GM12864 (cell line): ENCODE results near the gene TMEM106C.
A peak's percentile ranks its signal among the peaks of the same experiment; 100 is the strongest.

Source experiments
- DNase-seq: peaks from one replicate; pipeline ENCODE4 v3.0.0-alpha.2; 2011; ENCODE audit warnings: low read depth
- H3K4me3 ChIP-seq: 2 replicates; pipeline ENCODE4 v1.5.1; 2011; ENCODE audit warnings: mild to moderate bottlenecking, low read depth, low read length, control low read depth
- CTCF ChIP-seq: IDR thresholded peaks from 2 replicates; pipeline ENCODE4 v1.5.1; 2011; ENCODE audit warnings: low read depth, mild to moderate bottlenecking, moderate library complexity, low read length, control low read depth, inconsistent platforms; ENCODE audit errors: missing control alignments

The TMEM106C gene

GRCh38 chr12:47963340-47964040 lies at the start of gene TMEM106C:
TSS of gene TMEM106C (plus strand) at chr12:47963596. CDS start at chr12:47964237, 641 bp downstream.
- peak within 1 kb of the TSS; percentile 88 for H3K4me3 ChIP-seq
- peak; percentile 99 for TF ChIP-seq CTCF

GRCh38 chr12:47920913-47921312 lies 42.5 kb upstream of the TMEM106C start:
- TF ChIP-seq CTCF, result no peak
- no peak for DNase-seq
- no peak overlapping the region for H3K4me3 ChIP-seq

More at GRCh38 chr12:47963340-47964040, at the start of gene TMEM106C:
- peak; percentile 68 for DNase-seq

DNA sequence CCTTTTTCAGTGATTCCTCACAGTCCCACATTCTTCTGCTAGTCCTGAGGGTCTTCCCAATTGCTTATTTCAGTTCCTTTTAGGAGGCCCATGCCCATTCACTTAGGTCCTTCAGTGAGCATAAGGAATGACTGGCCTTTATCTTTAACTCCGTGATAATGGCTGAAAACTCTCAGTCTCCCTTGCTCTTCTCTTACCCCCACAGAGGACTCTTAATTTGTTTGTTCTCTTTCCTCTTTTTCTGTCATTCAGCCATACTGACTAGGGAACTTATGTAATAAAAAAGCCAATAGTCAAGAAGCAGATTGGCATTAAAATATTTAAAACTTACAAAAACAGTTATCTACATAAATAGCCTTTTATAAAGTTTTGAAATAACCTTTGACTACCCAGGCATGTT lies 41.5 kb upstream of the TMEM106C start:
- H3K4me3 ChIP-seq, result no peak overlapping the region
- TF ChIP-seq CTCF, result no peak
- DNase-seq, result no peak

DNA sequence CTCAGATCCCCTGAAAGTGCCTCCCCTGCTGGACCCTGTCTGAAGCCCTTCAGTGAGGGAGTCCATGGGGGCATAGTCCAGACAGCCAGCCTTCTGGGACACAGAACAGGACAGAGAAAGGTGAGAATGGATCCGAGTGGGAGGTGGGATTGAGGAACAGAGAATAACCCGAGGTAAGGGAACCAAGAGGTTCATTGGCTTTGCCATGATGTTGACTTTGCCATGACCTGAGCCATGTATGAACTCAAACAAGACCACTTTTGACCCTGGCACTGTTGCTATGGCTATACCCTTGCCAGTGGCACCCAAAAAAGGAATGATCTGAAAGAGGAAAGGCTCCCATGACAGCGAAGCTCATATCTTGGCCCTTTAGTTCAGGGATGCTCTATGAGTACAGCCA lies 36.0 kb upstream of the TMEM106C start:
- no peak overlapping the region for H3K4me3 ChIP-seq
- no peak for TF ChIP-seq CTCF
- no peak for DNase-seq

DNA sequence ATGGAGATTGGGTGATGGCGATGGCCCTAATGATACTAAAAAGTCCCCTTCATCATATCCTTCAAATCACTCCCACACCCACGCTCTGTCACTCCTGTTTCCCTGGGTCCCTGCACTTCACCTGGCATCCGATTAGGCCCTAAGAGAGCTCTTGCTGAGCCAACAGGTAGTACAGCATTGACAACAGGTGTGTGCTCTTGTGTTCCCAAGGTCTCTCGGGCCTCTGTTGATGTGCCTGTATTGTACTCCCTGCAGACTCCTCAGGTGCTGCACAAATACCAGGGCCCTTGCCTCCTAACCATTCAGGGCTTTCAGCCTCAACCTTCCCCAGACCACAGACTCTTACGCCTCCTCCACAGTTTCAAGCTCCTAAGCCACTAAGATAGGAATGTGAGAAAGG lies 32.8 kb upstream of the TMEM106C start:
- no peak overlapping the region for H3K4me3 ChIP-seq
- TF ChIP-seq CTCF, result no peak

DNA sequence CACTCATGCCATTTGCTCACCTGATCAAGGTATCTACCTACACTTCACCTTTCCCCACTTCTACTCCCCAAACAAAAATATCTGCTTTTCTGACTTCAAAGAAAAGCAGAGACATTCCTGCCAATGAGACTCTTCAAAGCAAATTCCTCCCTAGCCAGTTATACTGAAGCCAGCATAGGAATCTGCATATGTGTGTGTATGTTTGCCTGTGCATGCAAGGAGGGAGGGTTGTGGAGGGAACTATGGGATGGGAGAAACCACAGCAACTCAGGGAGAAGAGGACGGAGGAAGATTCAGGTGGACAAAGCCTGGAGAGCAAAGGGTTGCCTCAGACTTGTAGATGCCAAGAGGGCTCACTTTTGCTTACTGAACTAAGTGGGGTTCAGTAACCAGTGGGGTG lies 32.2 kb upstream of the TMEM106C start:
- no peak for TF ChIP-seq CTCF
- no peak overlapping the region for H3K4me3 ChIP-seq
- DNase-seq, result no peak

More for the DNA sequence above, 32.8 kb upstream of the TMEM106C start:
- no peak for DNase-seq

- no peak for TF ChIP-seq CTCF
- no peak overlapping the region for H3K4me3 ChIP-seq
- DNase-seq, result no peak
Measured at GRCh38 chr12:47935184-47935583, 28.2 kb upstream of the TMEM106C start.
